BLaER1 (cell line): ENCODE measurements around the gene PRRG4.
"Not testable (repeated sequence)": the region's sequence is repeated elsewhere in the genome, so short reads cannot be mapped to it uniquely, and the experiment has no call there.

Experiments
- H3K27ac ChIP-seq: shearing (Covaris generic); formaldehyde crosslinking; 2 replicates; pipeline ENCODE4 v1.8.1; 2022
- H3K27me3 ChIP-seq: shearing (Covaris generic); formaldehyde crosslinking; 2 replicates; pipeline ENCODE4 v1.8.1; 2022
- H3K36me3 ChIP-seq: shearing (Covaris generic); formaldehyde crosslinking; 2 replicates; pipeline ENCODE4 v1.8.1; 2022
- H3K4me1 ChIP-seq: shearing (Covaris generic); formaldehyde crosslinking; 2 replicates; pipeline ENCODE4 v1.8.1; 2022
- H3K4me2 ChIP-seq: shearing (Covaris generic); formaldehyde crosslinking; 2 replicates; pipeline ENCODE4 v1.8.1; 2022
- H3K4me3 ChIP-seq: shearing (Covaris generic); formaldehyde crosslinking; 2 replicates; pipeline ENCODE4 v1.8.1; 2022
- H3K9ac ChIP-seq: shearing (Covaris generic); formaldehyde crosslinking; 2 replicates; pipeline ENCODE4 v1.8.1; 2022
- H3K9me3 ChIP-seq: shearing (Covaris generic); formaldehyde crosslinking; 2 replicates; pipeline ENCODE4 v1.8.1; 2022
- H4K20me1 ChIP-seq: shearing (Covaris generic); formaldehyde crosslinking; 2 replicates; pipeline ENCODE4 v1.8.1; 2022
- Cebpa-rat ChIP-seq: shearing (Covaris generic); IDR thresholded peaks from 2 replicates; pipeline ENCODE4 v1.8.1; 2022

Gene PRRG4

GRCh38 chr11:32829680-32830412 is at the start of gene PRRG4:
Gene PRRG4 (plus strand): TSS chr11:32829927. CDS start chr11:32830530, 603 bp downstream.
- Histone ChIP-seq H3K27ac (no peak within 1 kb of the TSS), H4K20me1 (no peaks in the 10 kb centered on the region), H3K27me3 (peaks cover 27% of the 10 kb centered on the region), H3K4me1 (peaks cover 14% of the 10 kb centered on the region), H3K9ac (peak within 1 kb of the TSS; percentile 68), H3K4me2 (peak within 1 kb of the TSS; percentile 91), H3K4me3 (peak within 1 kb of the TSS; percentile 71), H3K36me3 (no peaks in the 10 kb centered on the region), H3K9me3 (no peaks in the 10 kb centered on the region)
- TF ChIP-seq Cebpa-rat = no peak

GRCh38 chr11:32780839-32781238 is 48.9 kb upstream of the PRRG4 start:
- H3K4me3 ChIP-seq, H3K9ac ChIP-seq, H3K36me3 ChIP-seq, H3K9me3 ChIP-seq, H3K27ac ChIP-seq, H4K20me1 ChIP-seq, H3K4me1 ChIP-seq, H3K4me2 ChIP-seq, H3K27me3 ChIP-seq: not testable (repeated sequence)

- no peaks in the 10 kb centered on the region for H3K9me3 ChIP-seq
- no peak overlapping the region for H3K4me2 ChIP-seq
- H3K9ac ChIP-seq = no peak overlapping the region
- no peak overlapping the region for H3K4me3 ChIP-seq
- no peaks in the 10 kb centered on the region for H3K27me3 ChIP-seq
- H3K4me1 ChIP-seq = peaks cover 8% of the 10 kb centered on the region; the same call in 1 of the 2 replicates
- no peaks in the 10 kb centered on the region for H3K36me3 ChIP-seq
- H3K27ac ChIP-seq = no peak overlapping the region
- no peaks in the 10 kb centered on the region for H4K20me1 ChIP-seq
- TF ChIP-seq Cebpa-rat = no peak
These were observed 48.0 kb upstream of the PRRG4 start for GRCh38 chr11:32781721-32782120.

GRCh38 chr11:32785262-32785661 is 44.5 kb upstream of the PRRG4 start:
- no peak overlapping the region for H3K9ac ChIP-seq
- H3K4me2 ChIP-seq = no peak overlapping the region
- H3K4me3 ChIP-seq = no peak overlapping the region
- no peak overlapping the region for H3K27ac ChIP-seq
- no peaks in the 10 kb centered on the region for H3K27me3 ChIP-seq
- no peaks in the 10 kb centered on the region for H3K9me3 ChIP-seq
- no peaks in the 10 kb centered on the region for H4K20me1 ChIP-seq
- no peaks in the 10 kb centered on the region for H3K36me3 ChIP-seq
- no peak for TF ChIP-seq Cebpa-rat
- H3K4me1 ChIP-seq = no peaks in the 10 kb centered on the region

- Histone ChIP-seq H3K9me3 (no peaks in the 10 kb centered on the region), H3K4me2 (no peak overlapping the region), H3K4me3 (no peak overlapping the region), H3K27me3 (no peaks in the 10 kb centered on the region), H4K20me1 (no peaks in the 10 kb centered on the region), H3K4me1 (no peaks in the 10 kb centered on the region), H3K9ac (no peak overlapping the region), H3K36me3 (no peaks in the 10 kb centered on the region), H3K27ac (no peak overlapping the region)
- TF ChIP-seq Cebpa-rat = no peak
These were observed 42.9 kb upstream of the PRRG4 start for GRCh38 chr11:32786811-32787210.

- no peaks in the 10 kb centered on the region for H3K4me1 ChIP-seq
- H4K20me1 ChIP-seq = no peaks in the 10 kb centered on the region
- no peak overlapping the region for H3K4me2 ChIP-seq
- H3K4me3 ChIP-seq = no peak overlapping the region
- no peak overlapping the region for H3K27ac ChIP-seq
- no peaks in the 10 kb centered on the region for H3K9me3 ChIP-seq
- no peaks in the 10 kb centered on the region for H3K36me3 ChIP-seq
- no peaks in the 10 kb centered on the region for H3K27me3 ChIP-seq
- no peak for TF ChIP-seq Cebpa-rat
- no peak overlapping the region for H3K9ac ChIP-seq
These were observed 38.8 kb upstream of the PRRG4 start for GRCh38 chr11:32790916-32791315.

- no peak overlapping the region for H3K9ac ChIP-seq
- TF ChIP-seq Cebpa-rat = no peak
- no peaks in the 10 kb centered on the region for H3K36me3 ChIP-seq
- no peak overlapping the region for H3K27ac ChIP-seq
- no peaks in the 10 kb centered on the region for H3K27me3 ChIP-seq
- H4K20me1 ChIP-seq = no peaks in the 10 kb centered on the region
- peak overlapping the region; percentile 47; the same call in 1 of the 2 replicates for H3K4me2 ChIP-seq
- H3K9me3 ChIP-seq = no peaks in the 10 kb centered on the region
- no peaks in the 10 kb centered on the region for H3K4me1 ChIP-seq
- no peak overlapping the region for H3K4me3 ChIP-seq
These were observed 37.4 kb upstream of the PRRG4 start for GRCh38 chr11:32792111-32792947.

- no peak overlapping the region for H3K27ac ChIP-seq
- no peak for TF ChIP-seq Cebpa-rat
- H3K4me2 ChIP-seq = peak overlapping the region; percentile 47; the same call in 1 of the 2 replicates
- no peaks in the 10 kb centered on the region for H3K36me3 ChIP-seq
- H3K27me3 ChIP-seq = no peaks in the 10 kb centered on the region
- no peaks in the 10 kb centered on the region for H3K9me3 ChIP-seq
- no peak overlapping the region for H3K9ac ChIP-seq
- no peak overlapping the region for H3K4me3 ChIP-seq
- H4K20me1 ChIP-seq = no peaks in the 10 kb centered on the region
- no peaks in the 10 kb centered on the region for H3K4me1 ChIP-seq
These were observed 36.7 kb upstream of the PRRG4 start for GRCh38 chr11:32792948-32793475.

GRCh38 chr11:32794439-32794838 is 35.3 kb upstream of the PRRG4 start, which contains the start of gene CCDC73:
Gene CCDC73 (minus strand): TSS chr11:32794662. CDS start chr11:32760243, 34,419 bp downstream.
- Histone ChIP-seq H3K4me1 (no peaks in the 10 kb centered on the region), H3K27ac (no peak within 1 kb of the TSS), H4K20me1 (no peaks in the 10 kb centered on the region), H3K9me3 (no peaks in the 10 kb centered on the region), H3K27me3 (no peaks in the 10 kb centered on the region), H3K36me3 (no peaks in the 10 kb centered on the region), H3K9ac (no peak within 1 kb of the TSS), H3K4me3 (no peak within 1 kb of the TSS), H3K4me2 (no peak within 1 kb of the TSS)
- TF ChIP-seq Cebpa-rat = no peak

- TF ChIP-seq Cebpa-rat = no peak
- no peaks in the 10 kb centered on the region for H3K36me3 ChIP-seq
- H4K20me1 ChIP-seq = no peaks in the 10 kb centered on the region
- no peaks in the 10 kb centered on the region for H3K9me3 ChIP-seq
- no peak overlapping the region for H3K27ac ChIP-seq
- no peaks in the 10 kb centered on the region for H3K27me3 ChIP-seq
- no peak overlapping the region for H3K4me2 ChIP-seq
- no peaks in the 10 kb centered on the region for H3K4me1 ChIP-seq
- no peak overlapping the region for H3K4me3 ChIP-seq
- H3K9ac ChIP-seq = no peak overlapping the region
These were observed 33.3 kb upstream of the PRRG4 start for GRCh38 chr11:32796425-32796824.
